HG02840 (cell line): ENCODE results near the gene CEP290.
A peak's percentile ranks its signal among the peaks of the same experiment; 100 is the strongest.
"Not testable (repeated sequence)": the region's sequence is repeated elsewhere in the genome, so short reads cannot be mapped to it uniquely, and the experiment has no call there.

ENCODE experiments used
- ATAC-seq: cut with Tn5 transposase; IDR thresholded peaks from one replicate; pipeline ENCODE4 v1.9.1; 2021; ENCODE audit warnings: mild to moderate bottlenecking, moderate library complexity, moderate number of reproducible peaks; ENCODE audit not compliant: unreplicated experiment, low FRiP score

The CEP290 gene

DNA sequence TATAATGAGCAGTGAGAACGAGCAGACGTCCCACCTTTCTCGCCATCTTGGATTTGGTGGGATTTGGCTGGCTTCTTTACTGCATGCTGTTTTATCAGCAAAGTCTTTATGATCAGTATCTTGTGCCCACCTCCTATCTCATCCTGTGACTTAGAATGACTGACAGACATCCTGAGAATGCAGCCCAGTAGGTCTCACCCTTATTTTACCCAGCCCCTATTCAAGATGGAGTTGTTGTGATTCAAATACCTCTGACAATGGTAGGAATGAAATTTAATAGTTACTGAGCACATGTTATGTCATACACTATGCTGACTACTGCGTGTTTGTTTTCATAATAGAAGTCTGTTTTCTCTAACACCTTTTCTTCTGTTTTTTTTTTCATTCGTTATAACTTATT, 2.1 kb upstream of the CEP290 start:
- no peak for ATAC-seq

GRCh38 chr12:88142610-88142991, 713 bp upstream of the CEP290 start:
- ATAC-seq: peak; percentile 6

DNA sequence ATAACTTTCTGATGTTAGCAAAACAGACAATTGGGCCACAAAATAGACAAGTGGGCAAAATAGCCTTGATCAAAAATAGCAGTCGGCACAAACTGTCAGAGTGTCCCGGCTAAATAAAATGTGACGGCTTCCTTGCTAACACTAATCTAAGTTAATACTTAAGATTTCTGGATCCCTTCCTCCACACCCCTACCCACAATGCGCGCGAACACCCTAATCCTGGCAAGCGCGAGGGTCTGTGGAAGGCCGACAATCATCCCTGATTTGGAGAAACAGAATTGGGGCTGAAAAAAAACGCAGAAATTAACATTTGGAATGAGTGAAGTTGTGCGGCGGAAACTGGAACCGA, 489 bp downstream of the CEP290 start:
- ATAC-seq: no peak

DNA sequence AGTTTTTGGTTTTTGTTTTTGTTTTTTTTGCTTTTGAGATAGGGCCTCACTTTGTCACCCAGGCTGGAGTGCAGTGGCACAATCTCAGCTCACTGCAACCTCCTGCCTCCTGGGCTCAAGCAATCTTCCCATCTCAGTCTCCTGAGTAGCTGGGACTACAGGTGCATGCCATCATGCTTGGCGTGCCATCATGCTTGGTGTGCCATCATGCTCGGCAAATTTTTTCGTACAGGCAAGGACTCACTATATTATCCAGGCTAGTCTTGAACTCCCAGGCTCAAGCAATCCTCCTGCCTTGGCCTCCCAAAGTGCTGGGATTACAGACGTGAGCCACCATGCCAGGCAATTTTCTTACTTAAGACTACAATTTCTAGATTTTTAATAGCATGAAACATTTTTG, 2.2 kb downstream of the CEP290 start:
- ATAC-seq: not testable (repeated sequence)

DNA sequence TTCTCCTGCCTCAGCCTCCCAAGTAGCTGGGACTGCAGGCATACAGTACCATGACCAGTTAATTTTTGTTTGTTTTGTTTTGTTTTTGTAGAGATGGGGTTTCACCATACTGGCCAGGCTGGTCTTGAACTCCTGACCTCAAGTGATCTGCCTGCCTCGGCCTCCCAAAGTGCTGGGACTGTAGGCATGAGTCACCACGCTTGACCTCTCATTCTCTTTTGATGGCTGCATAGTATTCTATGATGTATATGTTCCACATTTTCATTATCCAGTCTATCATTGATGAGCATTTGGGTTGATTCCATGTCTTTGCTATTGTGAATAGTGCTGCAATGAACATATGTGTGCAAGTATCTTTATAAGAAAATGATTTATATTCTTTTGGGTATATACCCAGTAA, 8.7 kb downstream of the CEP290 start:
- ATAC-seq: not testable (repeated sequence)

- ATAC-seq: no peak
Observed at GRCh38 chr12:88132392-88132791, 9.5 kb downstream of the CEP290 start.

DNA sequence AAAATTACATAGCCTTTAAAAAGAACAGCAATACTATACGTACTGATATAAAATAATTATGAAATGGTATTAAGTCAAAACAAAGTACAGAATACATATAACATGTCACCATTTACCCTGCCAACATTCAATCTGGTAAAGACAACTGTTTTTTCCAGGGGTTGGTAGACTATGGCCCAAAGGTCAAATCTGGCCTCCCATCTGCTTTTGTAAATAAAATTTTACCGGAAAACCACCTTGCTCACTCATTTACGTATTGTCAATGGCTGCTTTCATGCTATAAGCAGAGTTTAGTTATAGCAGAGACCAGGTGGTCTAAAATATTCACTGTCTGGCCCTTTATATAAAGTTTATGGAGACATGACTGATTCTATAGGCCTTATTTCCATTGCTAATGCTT, 14.0 kb downstream of the CEP290 start:
- ATAC-seq: no peak

DNA sequence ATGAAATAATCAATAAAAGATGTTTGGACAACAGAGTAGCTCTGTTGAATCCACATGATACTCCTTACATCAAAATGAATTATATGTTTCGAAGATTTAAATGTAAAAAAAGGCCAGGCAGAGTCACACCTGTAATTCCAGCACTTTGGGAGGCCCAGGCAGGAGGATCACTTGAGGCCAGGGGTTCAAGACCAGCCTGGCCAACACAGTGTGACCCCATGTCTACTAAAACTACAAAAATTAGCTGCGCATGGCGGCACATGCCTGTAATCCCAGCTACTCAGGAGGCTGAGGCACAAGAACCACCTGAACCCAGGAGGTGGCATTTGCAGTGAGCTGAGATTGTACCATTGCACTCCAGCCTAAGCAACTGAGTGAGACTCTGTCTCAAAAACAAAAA, 14.8 kb downstream of the CEP290 start:
- no peak for ATAC-seq

- no peak for ATAC-seq
Observed at GRCh38 chr12:88122666-88123065, 19.2 kb downstream of the CEP290 start.

GRCh38 chr12:88113871-88114270, 28.0 kb downstream of the CEP290 start:
- no peak for ATAC-seq

- ATAC-seq: no peak
Observed at GRCh38 chr12:88111074-88111652, 30.7 kb downstream of the CEP290 start.

GRCh38 chr12:88108021-88108420, 33.9 kb downstream of the CEP290 start:
- ATAC-seq: no peak

- ATAC-seq: no peak
Observed at GRCh38 chr12:88093573-88093972, 48.3 kb downstream of the CEP290 start.

GRCh38 chr12:88092771-88093170, 49.1 kb downstream of the CEP290 start:
- no peak for ATAC-seq

DNA sequence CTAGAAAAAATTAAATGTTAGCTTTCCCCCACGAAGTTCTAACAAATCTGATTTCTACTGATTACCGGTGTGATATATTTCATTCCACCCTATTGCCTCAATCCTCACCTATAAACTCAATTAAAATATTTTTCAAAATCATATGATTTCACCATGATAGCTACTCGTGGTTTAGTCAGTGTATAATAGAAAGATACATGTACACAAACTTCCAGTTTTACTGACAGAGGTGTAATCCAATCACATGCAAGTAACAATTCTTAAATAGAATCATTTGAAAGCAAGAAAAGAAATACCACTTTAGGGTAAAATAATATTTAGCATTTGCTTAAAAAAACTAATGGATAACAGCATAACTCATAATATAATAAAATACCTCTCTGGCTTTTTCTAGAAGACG, 57.7 kb downstream of the CEP290 start:
- no peak for ATAC-seq

GRCh38 chr12:88083634-88084033, 58.3 kb downstream of the CEP290 start:
- ATAC-seq: no peak

DNA sequence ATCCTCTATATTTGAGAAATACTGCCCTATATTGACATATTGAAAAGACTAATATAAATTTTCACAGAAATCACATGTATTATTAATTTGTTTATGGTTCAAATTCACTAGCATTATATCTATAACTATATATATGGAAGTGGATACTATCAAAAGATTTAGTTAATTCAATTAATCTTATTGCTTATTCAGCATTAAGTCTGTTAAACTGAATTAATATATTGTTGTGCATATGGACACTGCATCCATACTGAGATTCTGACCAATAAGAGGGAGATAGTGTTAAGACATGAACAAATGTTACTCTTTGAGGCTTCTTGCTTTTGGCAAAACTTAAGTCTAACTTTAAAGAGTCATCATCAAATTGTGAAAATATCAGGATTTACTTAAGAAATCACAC, 60.6 kb downstream of the CEP290 start:
- ATAC-seq: no peak

- no peak for ATAC-seq
Observed at GRCh38 chr12:88067301-88067700, 74.6 kb downstream of the CEP290 start.

DNA sequence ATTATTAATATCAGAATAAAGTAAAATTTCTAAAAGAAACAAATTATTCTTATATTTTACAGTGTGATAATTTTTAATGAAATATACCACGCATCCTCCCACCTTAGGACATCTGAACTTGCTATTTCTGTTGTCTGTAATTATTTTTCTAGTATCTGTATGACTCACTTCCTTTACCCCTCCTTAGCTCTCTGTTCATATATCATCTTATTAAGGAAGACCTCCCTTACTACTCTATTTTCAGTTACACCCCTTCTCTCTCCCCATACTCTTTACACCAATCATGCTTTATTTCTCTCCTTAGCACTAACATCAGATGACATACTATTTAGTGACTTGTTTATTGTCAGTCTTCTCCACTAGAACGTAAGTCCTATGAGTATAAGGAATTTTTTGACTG, 78.5 kb downstream of the CEP290 start:
- ATAC-seq: peak; percentile 93

GRCh38 chr12:88062474-88062873, 79.4 kb downstream of the CEP290 start:
- ATAC-seq: no peak

DNA sequence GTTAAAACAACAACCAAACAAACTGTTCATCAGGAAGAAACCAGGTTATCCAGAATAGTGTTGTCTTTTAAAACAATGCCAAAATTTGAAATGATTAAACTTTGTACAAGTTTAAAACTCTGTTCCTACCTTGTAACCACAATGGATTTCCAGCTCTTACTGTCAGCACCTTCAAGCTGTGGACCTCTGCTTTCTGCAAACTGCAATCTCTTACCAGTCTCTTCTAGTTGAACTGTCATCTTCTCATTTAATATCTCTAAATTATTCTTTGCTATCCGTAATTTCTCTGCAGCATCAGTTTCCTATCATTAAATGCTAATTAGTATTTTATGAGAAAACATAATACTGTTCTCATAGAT, 83.2 kb downstream of the CEP290 start:
- ATAC-seq: no peak

GRCh38 chr12:88057994-88058718, 83.7 kb downstream of the CEP290 start:
- no peak for ATAC-seq

GRCh38 chr12:88056571-88056970, 85.3 kb downstream of the CEP290 start:
- ATAC-seq: no peak
